ENCODE results near the gene TMEM53. TPM values are rescaled to one million over a fixed set of nuclear protein-coding genes. Genes with fewer than 3 reads are reported as not detected.

TMEM53 gene
- polyA plus RNA-seq, 4 donors = 12.4 to 15.3 (median 13.6) TPM

GRCh38 chr1:44634606-44635189, 39.6 kb downstream of the TMEM53 start:
- no peak for DNase-seq (ENCODE audit: low read depth in 4 of 4, low spot score in 2 of 4)

DNA sequence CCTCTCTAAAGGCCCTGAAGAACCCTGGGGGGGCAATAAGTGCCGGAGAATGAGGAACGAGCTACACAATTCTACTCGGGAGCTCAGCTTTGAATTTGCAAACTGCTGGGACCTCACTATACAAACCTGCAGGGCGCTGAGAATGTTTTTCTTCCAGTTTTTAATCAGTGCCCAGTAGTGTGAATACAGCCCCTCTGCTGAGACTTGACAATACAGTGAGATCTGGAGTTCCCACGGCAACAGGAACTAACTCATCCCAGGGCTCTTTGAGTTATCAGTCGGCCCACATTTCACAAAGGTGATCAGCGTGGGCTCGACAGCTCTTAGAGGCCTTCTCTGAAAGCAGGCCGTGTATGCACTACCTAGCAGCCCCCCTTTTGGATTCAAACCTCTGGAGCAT, 41.7 kb downstream of the TMEM53 start:
- no peak for DNase-seq (ENCODE audit: low read depth in 4 of 4, low spot score in 2 of 4)

DNA sequence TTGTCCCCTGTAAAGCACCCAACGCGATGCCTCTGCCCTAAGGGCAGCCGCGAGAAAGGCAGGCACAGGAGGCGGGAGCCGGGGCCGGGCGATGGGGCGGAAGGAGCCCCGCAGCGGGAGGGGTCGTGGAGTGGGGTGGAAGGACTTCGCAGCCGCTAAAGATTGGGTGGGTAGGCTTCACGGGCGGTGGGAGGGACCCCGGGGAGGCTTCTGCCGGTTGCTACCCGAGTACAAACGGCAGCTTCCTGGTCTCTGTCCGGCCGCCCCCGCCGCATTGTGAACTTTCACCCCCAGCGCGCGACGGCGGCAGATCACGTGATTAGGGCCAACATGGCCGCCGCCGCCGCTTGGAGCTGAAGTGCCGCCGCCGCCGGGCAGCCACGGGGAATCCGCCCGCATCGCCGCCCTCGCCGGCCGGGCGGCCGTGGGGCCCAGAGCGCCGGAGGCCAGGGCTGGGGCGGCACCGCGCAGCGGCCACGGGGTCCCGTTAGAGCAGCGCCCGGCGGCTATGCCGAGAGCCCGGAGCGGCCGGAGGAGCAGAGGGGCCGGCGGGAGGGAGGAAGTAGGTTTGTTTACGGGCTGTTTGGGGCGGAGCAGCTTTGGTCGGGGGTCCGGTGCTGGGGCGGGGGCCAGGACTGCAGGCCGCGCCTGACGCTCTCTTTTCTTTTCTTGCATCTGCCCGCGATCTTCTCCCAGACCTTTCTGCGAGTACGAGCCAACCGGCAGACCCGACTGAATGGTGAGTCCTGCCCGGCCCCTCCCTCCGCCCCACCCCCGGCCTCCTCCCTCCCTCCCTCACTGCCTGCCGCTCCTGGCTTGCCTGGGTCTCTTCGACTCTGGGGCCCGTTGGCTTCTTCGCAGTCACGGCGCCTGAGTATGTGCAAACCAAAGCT, 42.4 kb downstream of the TMEM53 start:
- peak in 1 of 4 donors; percentile 74 for DNase-seq (ENCODE audit: low read depth in 4 of 4, low spot score in 2 of 4)

DNA sequence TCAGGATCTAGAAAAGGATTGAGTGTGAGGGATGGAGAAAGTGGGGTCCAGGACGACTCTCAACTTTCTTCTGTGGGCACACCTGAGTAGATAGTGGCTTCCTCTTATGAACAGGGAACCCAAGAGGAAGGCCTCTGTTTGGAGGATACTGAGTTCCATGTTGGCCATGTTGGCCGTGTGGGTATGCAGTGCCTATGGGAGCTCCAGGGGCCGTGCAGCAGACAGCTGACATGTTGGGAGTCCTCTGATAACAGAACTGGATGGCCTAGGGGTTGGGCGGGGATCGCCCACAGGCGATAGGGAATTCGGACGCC, 43.0 kb downstream of the TMEM53 start:
- no peak for DNase-seq (ENCODE audit: low read depth in 4 of 4, low spot score in 2 of 4)

- no peak for DNase-seq (ENCODE audit: low read depth in 4 of 4, low spot score in 2 of 4)
These were observed 44.2 kb downstream of the TMEM53 start for GRCh38 chr1:44630116-44630515.

DNA sequence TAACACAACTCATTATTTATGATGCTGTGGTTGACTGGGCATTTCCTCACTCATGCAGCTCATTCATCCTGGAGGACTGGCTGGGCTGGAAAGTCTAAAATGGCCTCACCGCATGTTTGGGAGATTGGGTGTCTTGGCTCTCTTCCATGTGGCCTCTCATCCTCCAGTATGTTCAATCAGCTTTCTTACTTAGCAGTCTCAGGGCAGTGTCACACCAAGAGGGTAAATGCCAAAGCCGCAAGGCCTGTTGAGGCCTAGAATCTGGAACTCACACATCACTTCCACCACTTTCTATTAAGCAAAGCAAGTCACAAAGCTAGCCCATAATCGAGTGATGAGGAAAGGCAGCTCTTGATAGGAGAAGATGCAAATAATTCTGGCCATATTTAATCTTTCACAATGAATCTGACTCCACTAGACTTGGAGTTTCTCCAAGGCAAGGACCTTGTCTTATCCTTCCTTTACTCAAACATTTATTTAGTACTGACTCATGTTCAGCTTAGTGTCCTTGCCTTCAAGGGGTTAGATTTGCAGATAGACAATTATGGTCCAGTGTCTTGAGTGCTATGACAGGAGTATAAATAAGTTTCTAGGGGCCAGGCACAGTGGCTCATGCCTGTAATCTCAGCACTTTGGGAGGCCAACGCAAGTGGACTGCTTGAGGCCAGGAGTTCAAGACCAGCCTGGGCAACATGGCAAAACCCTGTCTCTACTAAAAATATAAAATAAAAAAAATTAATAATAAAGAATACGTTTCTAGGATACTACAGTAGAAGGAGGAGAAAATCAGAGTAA, 45.1 kb downstream of the TMEM53 start:
- no peak for DNase-seq (ENCODE audit: low read depth in 4 of 4, low spot score in 2 of 4)

GRCh38 chr1:44625348-44625747, 48.9 kb downstream of the TMEM53 start:
- DNase-seq (ENCODE audit: low read depth in 4 of 4, low spot score in 2 of 4) = no peak

GRCh38 chr1:44624268-44624901, 49.9 kb downstream of the TMEM53 start:
- DNase-seq (ENCODE audit: low read depth in 4 of 4, low spot score in 2 of 4) = no peak

- DNase-seq (ENCODE audit: low read depth in 4 of 4, low spot score in 2 of 4) = no peak
These were observed 52.4 kb downstream of the TMEM53 start for GRCh38 chr1:44621841-44622286.

DNA sequence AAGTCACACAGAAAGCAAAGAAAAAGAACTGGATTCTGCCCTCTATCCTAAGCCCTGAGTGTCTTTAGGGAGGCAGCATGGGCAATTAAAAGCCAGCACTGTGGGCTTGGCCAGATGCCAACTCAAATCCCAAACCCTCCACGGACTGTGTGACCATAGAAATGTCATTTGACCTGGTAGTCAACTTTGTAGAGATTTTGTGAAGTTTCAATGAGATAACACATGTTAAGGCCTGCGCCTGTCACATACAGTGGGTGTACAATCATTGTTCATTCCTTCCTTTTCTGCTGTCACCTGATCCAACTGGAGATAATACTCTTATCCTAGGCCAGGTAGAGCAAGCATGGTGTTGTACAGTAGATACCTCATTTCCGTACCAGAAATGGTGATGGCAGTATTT, 54.2 kb downstream of the TMEM53 start:
- no peak for DNase-seq (ENCODE audit: low read depth in 4 of 4, low spot score in 2 of 4)

DNA sequence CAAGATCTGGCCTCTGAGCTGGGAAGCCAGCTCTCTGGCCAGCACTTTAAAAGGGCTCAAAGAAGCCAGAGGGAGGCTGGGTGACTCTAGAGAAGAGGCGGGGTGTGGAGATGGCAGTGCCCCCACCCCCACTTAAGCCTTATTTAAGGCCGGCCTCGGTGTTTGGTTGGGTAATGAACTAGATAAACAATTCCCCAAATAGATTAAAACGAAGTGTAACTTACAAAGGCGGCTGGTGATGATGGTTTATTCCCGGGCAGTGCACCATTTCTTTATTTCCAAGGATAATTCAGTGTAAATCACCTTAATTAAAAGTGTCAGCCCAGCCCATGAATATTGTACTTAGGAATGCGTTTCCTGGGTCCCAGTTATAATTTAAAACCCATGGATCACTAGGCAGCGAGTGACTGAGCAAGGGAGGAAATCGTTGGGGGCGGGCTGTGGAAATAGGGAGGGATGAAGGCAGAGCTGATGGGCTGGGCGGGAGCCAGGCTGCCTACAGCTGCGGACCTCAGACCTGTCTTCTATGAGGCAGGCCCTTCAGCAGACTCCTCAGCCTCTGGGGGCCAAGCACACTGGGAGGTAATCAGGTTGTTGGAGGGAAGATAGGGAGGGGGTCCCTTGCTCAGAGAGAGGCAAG, 54.9 kb downstream of the TMEM53 start:
- DNase-seq (ENCODE audit: low read depth in 4 of 4, low spot score in 2 of 4) = peak in 2 of 4 donors; percentile 64 to 68

DNA sequence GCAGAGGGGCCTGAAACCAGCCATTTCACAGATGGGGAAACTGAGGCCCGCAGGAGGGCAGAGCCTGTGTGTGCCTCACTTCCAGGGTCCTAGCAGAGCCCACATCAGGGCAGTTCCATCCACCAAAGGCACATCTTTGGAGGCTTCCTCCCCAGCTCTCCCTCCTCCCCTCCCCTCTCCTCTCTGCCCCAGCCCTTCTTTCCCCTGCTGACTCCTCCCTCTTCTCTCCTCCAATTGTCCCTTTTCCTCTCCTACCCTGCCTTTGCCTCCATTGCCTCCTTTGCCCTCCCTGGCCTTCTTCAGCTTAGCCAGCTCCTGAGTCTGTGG, 56.6 kb downstream of the TMEM53 start:
- DNase-seq (ENCODE audit: low read depth in 4 of 4, low spot score in 2 of 4) = no peak

GRCh38 chr1:44616991-44617702, 57.1 kb downstream of the TMEM53 start:
- no peak for DNase-seq (ENCODE audit: low read depth in 4 of 4, low spot score in 2 of 4)

DNA sequence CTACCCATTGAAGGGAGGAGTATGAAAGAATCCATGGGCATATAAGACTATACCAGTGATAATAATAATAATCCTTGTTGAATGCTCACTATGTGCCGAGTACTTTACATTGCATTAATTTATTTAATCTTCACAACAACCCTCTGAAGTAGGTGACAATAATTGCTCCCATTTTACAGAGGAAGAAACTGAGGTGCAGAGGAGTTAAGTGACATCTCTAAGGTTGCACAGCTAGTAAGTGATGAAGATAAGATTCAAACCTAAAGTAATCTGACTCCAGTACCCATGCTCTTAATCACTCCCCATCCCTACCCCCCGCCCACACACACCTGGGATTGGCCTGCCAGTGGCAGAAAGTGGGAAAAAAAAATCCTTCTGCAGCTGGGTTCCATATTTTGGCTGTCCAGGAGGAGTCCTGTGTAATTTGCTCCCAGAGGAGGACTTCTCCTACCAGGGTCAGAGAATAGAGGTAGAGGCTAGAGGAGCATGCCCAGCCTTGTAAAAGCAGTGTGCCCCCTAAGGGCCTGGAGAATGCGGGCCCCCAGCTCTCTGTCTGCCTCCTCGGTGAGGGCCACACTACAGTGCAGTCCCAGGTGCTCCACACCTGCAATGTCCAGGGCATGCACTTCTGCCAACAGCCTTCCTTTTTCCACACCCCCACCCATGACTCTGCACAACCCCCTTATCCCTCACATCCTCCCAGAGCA, 57.8 kb downstream of the TMEM53 start:
- no peak for DNase-seq (ENCODE audit: low read depth in 4 of 4, low spot score in 2 of 4)

DNA sequence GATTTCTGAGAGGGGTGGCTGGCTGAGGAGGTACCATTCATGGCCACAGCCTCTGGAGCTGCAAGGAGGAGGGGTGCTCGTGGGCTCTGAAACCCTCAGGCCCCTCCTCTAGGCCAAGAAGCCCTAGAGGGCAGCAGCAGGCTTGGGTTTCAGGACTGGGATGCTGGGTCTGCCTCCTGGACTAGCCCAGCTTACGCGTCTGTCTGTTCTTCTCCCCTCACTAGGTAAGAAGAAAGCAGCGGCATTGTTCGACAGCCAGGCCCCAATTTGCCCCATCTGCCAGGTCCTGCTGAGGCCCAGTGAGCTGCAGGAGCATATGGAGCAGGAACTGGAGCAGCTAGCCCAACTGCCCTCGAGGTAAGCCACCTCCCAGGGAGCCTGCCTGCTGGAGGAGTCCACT, 60.3 kb downstream of the TMEM53 start:
- no peak for DNase-seq (ENCODE audit: low read depth in 4 of 4, low spot score in 2 of 4)

GRCh38 chr1:44611866-44612265, 62.4 kb downstream of the TMEM53 start:
- DNase-seq (ENCODE audit: low read depth in 4 of 4, low spot score in 2 of 4) = no peak

DNA sequence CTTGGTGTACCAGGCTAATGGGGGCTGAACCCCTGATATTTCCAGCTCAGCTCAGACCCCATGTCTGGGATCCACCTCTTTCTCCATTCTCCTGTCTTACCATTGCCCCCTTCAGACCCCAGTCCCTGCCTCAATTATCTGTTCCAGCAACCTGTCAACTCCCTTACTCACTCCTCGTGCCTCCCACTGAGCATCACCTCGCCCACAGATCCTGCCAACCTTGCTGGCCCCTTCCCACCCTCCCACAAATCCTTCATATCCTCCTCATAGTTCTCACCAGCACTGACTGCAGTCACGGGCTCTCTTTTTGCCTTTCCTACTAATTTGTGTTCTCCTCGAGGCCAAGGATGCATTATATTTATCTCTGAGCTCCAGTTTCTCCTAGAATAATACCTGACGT, 62.9 kb downstream of the TMEM53 start:
- no peak for DNase-seq (ENCODE audit: low read depth in 4 of 4, low spot score in 2 of 4)

DNA sequence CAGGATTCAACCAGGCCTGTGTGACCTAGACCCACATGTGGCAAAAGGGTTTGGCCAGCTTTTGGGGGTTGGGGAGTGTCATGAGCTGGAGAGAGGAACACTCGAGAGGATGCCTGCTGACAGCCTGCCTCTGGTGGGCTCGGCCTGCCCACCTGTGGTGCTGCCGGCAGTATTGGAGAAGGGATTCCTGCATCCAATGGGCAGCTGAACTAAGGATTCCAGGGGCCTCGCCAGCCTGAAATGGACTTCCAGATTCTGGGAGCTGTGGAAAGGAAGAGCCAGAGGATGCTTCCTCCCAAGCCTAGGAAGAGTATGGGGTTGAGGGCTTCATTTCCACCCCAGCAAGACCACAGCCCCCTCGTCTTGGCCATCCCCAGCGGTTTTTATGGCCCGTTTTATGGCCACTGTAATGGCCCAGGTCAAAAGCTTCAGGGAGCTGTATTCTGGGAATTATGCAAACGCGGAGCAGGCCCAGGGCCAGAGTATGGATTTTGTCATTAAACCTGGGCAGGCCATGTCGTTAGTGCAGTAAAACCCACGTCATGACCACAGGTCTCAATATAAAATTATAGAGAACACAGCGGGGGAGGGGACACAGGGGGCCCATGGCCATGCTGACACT, 63.6 kb downstream of the TMEM53 start:
- DNase-seq (ENCODE audit: low read depth in 4 of 4, low spot score in 2 of 4) = no peak

All from left renal cortex interstitium (tissue), 4 donors.